T-helper 22 cell (primary cell): ENCODE measurements around the gene RNF128.

Source experiments
- DNase-seq: peaks from one replicate; pipeline ENCODE4 v3.0.0-alpha.2; 2020; ENCODE audit warnings: low read depth

Gene RNF128

DNA sequence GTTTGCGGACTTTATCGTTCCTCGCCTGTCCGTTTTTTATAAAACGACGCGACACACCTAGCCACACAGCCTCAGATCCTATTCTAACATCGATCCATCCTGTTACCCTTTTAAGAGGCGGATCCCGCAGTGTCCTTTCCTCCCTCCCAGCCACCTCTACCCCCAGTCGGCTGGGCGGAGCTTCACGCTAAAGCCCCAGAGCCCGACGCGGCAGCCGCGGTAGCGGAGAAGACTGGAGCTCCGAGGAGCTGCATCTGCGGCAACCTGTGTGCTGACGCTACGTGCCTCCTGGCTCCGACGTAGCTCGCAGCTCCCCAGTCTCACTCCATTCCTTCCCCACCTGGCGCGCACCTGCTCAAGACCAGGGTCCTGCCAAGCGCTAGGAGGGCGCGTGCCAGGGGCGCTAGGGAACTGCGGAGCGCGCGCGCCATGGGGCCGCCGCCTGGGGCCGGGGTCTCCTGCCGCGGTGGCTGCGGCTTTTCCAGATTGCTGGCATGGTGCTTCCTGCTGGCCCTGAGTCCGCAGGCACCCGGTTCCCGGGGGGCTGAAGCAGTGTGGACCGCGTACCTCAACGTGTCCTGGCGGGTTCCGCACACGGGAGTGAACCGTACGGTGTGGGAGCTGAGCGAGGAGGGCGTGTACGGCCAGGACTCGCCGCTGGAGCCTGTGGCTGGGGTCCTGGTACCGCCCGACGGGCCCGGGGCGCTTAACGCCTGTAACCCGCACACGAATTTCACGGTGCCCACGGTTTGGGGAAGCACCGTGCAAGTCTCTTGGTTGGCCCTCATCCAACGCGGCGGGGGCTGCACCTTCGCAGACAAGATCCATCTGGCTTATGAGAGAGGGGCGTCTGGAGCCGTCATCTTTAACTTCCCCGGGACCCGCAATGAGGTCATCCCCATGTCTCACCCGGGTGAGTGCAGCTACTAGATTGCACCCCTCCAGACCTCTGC, at the start of gene RNF128:
RNF128 (plus strand) TSS at position 217 of the 953 bp plus-strand sequence; CDS start at position 430, 213 bp downstream.
- DNase-seq = no peak

DNA sequence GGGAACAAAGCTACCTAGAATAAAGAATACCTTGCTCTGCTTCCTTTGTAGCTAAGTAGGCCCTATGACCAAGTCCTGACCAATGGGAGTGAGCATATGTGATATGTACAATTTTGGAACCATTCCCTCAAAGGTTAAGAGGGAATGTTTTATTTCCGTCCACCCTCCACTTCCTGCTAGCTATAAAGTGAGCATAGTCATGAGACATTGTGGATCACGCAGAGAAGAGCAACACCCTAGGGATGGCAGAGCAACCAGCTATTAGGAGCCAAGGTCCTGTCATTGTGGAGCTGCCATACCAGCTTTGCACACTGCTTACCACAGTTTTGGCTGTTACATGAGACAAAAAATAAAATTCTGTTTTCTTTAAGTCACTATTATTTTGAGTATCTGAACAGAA, 45.8 kb upstream of the RNF128 start:
- no peak for DNase-seq

GRCh38 chrX:106684207-106684606, 42.3 kb upstream of the RNF128 start:
- no peak for DNase-seq

DNA sequence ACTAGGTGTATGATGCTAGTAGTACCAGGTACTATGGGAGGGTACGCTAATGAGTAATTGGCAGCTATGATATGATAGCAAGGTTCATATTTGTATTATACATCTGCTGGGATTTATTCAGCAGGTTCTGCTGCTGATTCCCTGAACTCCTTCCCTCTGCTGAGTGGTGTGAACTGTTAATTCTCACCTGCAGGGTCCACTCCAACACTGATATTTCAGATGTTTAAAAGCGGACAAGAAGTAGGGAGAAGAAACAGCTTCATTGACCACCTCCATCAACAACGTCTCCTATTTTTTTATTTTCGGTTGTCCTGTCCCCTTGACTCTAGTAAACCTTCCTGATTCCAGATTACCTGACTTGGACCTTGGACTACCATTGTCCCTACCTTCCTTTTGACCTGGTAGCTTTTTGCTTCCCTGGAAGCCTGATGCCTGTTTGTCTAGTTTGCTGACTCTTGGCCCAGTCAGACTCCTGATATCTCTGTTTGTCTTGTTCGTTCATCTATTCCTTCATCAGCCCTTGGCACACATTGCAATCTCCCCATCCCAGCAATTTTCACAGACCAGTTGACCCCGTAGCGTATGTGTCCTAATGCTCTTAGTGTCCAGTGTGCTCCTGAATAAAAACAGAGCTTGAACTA, 34.0 kb upstream of the RNF128 start:
- no peak for DNase-seq

- no peak for DNase-seq
Measured at GRCh38 chrX:106696502-106696901, 30.0 kb upstream of the RNF128 start.

DNA sequence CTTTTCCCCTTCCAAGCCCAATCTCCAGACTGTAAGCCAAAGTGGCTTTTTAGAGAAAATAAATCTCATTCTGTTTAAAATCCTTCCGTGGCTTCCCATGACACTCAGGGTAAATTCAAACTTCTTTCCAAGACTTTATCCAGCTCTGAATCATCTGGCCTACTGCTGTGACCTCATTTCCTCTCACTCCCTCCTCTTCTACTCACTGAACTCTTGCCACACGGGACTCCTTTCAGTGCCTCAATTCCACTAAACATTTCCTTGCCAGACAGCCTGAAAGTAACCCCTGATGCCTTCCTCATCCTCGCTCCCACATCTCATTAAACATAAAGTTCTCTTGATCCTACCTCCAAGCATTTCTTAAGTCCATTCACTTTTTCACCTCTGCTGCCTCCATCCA, 27.8 kb upstream of the RNF128 start:
- DNase-seq = no peak

DNA sequence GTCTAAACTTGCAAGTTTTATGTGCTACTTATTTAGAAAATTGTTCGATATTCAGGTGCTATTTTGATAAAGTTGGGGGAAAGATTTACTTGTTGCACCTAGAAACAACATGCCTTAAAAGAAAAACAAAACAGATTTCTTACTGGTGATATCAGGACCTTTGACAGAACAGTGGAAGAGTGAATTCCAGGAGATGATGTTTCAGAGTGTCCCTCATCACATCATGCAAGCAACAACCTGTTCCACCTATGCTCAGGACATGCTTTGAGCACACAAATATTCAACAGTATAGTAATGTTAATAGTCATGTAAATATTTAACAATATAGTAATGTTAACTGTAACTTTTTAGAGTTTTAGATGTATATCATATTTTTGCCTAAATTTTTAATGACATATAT, 23.9 kb upstream of the RNF128 start:
- no peak for DNase-seq

DNA sequence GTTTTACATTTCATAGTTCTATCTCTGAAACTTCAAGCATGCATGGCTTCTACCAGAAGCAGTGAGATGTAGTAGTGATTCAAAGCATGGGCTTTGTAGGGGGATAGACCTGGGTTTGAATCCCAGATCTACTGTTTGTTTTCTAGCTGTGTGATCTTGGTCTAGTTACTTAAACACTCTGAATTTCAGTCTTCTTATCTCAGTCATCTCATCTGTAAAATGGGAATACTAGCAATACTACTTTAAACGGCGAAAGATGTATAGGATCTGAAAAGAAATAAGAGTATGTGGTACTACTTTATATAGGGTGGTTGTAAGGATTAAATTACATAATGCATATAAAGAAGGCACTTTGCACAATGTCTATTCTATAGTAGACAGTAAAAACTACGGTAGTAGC, 20.0 kb upstream of the RNF128 start:
- DNase-seq = no peak

DNA sequence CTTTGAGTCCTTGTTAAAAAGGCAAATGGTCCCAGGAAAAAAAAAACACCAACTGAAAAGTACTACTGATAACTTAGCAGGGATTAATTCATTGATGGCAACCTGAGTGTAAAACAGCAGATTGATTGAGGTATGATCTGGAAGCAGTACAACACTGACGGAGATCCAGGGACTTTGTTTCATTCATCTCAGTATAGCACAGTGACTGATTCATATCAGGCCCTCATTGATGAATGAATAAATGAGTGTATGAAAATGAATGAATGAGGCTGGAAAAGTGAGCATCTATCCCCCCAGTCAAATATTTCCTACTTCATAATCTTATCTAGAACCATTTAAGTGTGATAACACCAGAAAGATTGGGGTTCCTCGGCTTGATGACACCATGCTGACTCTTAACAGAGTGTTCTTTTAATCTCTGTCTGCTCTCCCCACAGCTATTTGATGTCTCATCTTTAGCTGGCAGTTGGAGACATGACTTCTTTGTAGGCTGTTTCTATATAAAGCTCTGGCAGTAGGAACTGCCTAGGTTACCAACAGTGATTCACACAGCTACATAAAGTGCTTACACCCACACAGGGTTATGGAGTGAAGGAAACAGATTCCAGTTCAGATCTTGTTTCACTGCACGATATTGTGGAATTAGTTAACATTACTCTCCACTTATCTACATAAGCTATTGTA, 18.6 kb upstream of the RNF128 start:
- no peak for DNase-seq

DNA sequence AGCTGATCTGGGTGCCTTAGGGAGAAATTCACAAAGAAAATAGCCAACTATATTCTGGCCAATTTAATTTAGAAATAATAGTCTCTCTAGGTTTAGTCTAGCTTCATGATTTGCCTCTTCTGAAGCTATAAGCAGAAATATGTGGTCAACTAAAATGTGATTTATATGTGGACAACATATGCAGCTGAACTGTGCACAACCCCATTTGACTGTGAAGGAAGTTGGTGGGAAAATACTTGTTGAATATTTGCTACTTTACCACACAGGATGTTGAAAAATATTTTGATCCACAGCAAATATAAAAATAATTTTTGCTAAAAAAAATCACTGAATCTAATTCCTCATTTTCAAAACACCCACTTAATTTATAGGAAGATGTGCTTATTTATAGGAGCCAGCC, 15.7 kb upstream of the RNF128 start:
- no peak for DNase-seq

DNA sequence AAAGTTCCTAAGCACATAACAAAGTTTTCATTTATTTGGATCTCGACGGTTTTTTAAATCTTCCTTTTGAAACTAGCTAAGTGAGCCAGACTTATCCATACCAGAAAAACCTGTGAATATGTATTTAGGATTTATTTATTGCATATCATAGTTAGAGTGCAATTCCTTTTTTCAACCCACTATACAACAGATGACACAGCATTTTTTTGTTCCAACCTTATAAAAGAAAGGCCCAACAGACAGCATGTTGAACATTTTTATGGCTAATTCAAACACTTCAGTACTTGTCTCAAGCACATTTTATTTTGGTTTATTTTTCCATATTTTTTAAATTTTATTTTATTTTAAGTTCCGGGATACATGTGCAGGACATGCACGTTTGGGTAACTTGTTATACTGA, 15.1 kb upstream of the RNF128 start:
- DNase-seq = no peak

DNA sequence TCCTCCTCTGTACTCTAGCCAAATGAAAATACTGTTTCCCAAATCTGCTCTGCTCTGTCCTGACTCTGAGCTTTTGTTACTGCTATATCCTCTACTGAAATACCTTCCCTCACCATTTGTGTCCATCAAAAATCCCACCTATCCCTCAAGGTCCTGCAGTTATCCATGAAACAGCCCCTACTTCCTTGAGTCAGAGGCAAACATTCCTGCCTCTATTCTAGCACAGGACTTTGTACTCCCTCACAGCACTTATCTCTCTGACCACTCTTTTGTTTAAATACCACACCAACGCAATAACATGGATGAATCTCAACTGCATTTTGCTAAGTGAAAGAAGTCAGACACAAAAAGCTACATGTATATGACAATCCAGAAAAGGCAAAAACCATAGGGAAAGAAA, 10.5 kb upstream of the RNF128 start:
- no peak for DNase-seq

GRCh38 chrX:106716463-106716862, 10.0 kb upstream of the RNF128 start:
- DNase-seq = no peak

- no peak for DNase-seq
Measured at GRCh38 chrX:106718709-106719108, 7.8 kb upstream of the RNF128 start.

- no peak for DNase-seq
Measured at GRCh38 chrX:106725931-106726330, 570 bp upstream of the RNF128 start.

DNA sequence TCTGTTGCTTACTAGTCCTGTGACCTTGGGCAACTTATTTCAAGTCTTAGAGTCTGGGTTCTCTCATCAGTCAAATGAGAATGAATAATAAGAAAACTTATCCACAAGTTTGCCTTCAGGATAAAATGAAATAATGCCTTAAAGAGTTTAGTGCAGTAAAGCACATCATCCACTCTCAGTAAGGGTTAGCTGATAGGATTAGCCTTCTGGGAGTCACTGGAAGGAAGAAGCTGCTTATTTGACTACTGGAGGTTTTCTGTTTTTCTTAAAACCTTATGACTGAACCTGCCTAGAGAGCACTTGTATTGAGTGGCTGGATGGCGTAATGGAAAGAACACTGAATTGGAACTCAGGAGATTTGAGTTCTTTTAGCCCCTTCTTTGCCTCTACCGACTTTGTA, 1.8 kb downstream of the RNF128 start:
- DNase-seq = no peak

GRCh38 chrX:106730401-106730800, 3.9 kb downstream of the RNF128 start:
- no peak for DNase-seq

GRCh38 chrX:106731590-106731989, 5.1 kb downstream of the RNF128 start:
- no peak for DNase-seq

- no peak for DNase-seq
Measured at GRCh38 chrX:106734827-106735226, 8.3 kb downstream of the RNF128 start.

DNA sequence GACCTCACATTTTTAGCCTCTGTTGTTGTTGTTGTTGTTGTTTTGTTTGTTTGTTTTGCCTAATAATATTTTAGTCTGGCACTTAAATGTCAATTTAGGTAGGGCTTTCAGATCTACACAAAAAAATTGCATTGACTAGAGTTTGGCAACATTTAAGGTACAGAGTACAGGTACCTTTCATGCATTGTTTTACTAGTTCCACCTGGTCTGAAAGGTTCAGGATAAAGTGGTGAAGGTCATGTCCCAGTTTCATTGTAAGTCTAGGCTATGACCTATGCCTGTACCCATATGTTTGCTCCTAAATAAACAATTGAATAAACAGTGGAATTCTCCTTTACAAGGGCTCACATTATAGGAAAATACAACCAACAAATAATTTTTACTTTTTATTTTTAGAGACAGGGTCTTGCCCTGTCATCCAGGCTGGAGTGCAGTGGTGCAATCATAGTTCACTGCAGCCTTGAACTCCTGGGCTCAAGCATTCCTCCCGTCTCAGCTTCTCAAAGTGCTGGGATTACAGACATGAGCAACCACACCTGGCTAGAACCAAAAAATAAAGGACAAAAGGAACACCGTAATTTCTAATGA, 13.8 kb downstream of the RNF128 start:
- DNase-seq = no peak

DNA sequence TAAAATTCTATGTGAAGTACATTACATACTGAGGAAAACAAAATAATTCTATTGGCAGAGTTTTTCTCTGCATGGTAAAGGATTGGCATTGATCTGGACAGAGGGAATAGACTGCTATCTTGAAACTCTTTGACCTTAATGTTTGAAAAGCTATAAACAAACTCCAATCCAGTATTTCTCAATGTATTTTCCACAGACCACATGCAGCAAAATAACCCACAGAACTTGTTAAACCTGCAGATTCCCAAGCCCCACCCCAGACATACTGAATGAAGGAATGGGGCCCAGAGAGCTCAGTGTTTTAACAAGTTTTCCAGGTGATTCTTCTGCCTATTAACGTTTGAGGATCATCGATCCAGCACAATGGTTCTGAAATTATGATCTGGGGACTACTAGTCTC, 15.7 kb downstream of the RNF128 start:
- DNase-seq = no peak

- no peak for DNase-seq
Measured at GRCh38 chrX:106742805-106743204, 16.3 kb downstream of the RNF128 start.

- DNase-seq = no peak
Measured at GRCh38 chrX:106748377-106748776, 21.9 kb downstream of the RNF128 start.
